T-cell (primary cell): ENCODE data around the gene TLE1. TPM values are rescaled to one million over a fixed set of nuclear protein-coding genes. Genes with fewer than 3 reads are reported as not detected.
"Not testable (repeated sequence)": the region's sequence is repeated elsewhere in the genome, so short reads cannot be mapped to it uniquely, and the experiment has no call there.

Source experiments
- ATAC-seq, 4 experiments: fragments of 200-7000 bp in 3 of 4; fragments of 150-1000 bp in 1 of 4; cut with Tn5 transposase; replicated peaks in 1 of 4; 1 replicate in 3 of 4; 2 replicates in 1 of 4; pipeline ENCODE4 v1.10.0; 2021; ENCODE audit warnings: moderate library complexity in 3 of 4, mild to moderate bottlenecking in 2 of 4, moderate number of reproducible peaks in 1 of 4
- CTCF ChIA-PET, 2 donors: fragments of 300-600 bp; sonication (Branson Sonifier 250); formaldehyde crosslinking; loops; one replicate each; lab custom pipeline; 2022; ENCODE audit warnings: antibody characterized with exemption in 2 of 2; lab: Charles Lee
- POLR2A ChIA-PET, 2 donors: fragments of 300-600 bp; sonication (Branson Sonifier 250); formaldehyde crosslinking; loops; one replicate each; lab custom pipeline; 2022; ENCODE audit warnings: antibody characterized with exemption in 2 of 2; lab: Charles Lee
- DNase-seq, 35 experiments: peaks; one replicate each; pipeline versions ENCODE4 v3.0.0 to v3.0.0-alpha.2; 2013 to 2023
- H3K27ac ChIP-seq: one replicate; pipeline ENCODE4 v1.5.1; 2013; ENCODE audit warnings: low read length
- H3K27me3 ChIP-seq, 2 experiments: replicated peaks in 1 of 2; 1 replicate in 1 of 2; 2 replicates in 1 of 2; pipeline versions ENCODE4 v1.6.1 to v1.7.0; 2013; ENCODE audit warnings: low read length in 1 of 2, mixed read lengths in 1 of 2; ENCODE audit not compliant: control insufficient read depth in 2 of 2, insufficient read depth in 2 of 2; ENCODE audit errors: extremely low read depth in 1 of 2
- H3K36me3 ChIP-seq, 2 donors: 1 replicate in 1 of 2; 2 replicates in 1 of 2; pipeline versions ENCODE4 v1.6.1 to v1.7.0; 2013; ENCODE audit warnings: low read length in 1 of 2; ENCODE audit not compliant: control insufficient read depth in 2 of 2, insufficient read depth in 1 of 2; ENCODE audit errors: extremely low read depth in 1 of 2
- H3K4me1 ChIP-seq, 2 experiments: 1 replicate in 1 of 2; 2 replicates in 1 of 2; pipeline versions ENCODE4 v1.6.1 to v1.7.0; 2013; ENCODE audit warnings: low read length in 2 of 2, mixed read lengths in 1 of 2; ENCODE audit not compliant: insufficient read depth in 2 of 2, control insufficient read depth in 1 of 2; ENCODE audit errors: extremely low read depth in 1 of 2
- H3K4me3 ChIP-seq, 2 donors: 1 replicate in 1 of 2; 2 replicates in 1 of 2; pipeline versions ENCODE4 v1.5.1 to v1.7.0; 2013; ENCODE audit warnings: mild to moderate bottlenecking in 2 of 2, low read length in 1 of 2, moderate library complexity in 1 of 2; ENCODE audit not compliant: control insufficient read depth in 1 of 2; ENCODE audit errors: extremely low read depth in 1 of 2
- H3K9me3 ChIP-seq: 2 replicates; pipeline ENCODE4 v1.7.0; 2013
- H3K27ac Mint-ChIP-seq, 2 donors: one replicate each; pipeline ENCODE4 v1.8.0; 2020 to 2021; ENCODE audit warnings: mild to moderate bottlenecking in 2 of 2, mixed read lengths in 2 of 2
- H3K27me3 Mint-ChIP-seq, 2 donors: one replicate each; pipeline ENCODE4 v1.8.0; 2021 to 2022; ENCODE audit warnings: mixed read lengths in 2 of 2
- H3K36me3 Mint-ChIP-seq: one replicate; pipeline ENCODE4 v1.8.0; 2021; ENCODE audit warnings: mixed read lengths
- H3K4me1 Mint-ChIP-seq, 3 donors: one replicate each; pipeline ENCODE4 v1.8.0; 2020 to 2022; ENCODE audit warnings: mixed read lengths in 3 of 3, mild to moderate bottlenecking in 1 of 3
- H3K4me3 Mint-ChIP-seq, 3 donors: one replicate each; pipeline ENCODE4 v1.8.0; 2020 to 2022; ENCODE audit warnings: mild to moderate bottlenecking in 3 of 3, mixed read lengths in 3 of 3, moderate library complexity in 3 of 3
- H3K9me3 Mint-ChIP-seq, 3 donors: one replicate each; pipeline ENCODE4 v1.8.0; 2020 to 2022; ENCODE audit warnings: mixed read lengths in 3 of 3
- WGBS: methylation state at CpG from one replicate; pipeline ENCODE4 v1.1.5; 2013; ENCODE audit warnings: missing lambda C conversion rate; ENCODE audit not compliant: insufficient coverage; 5-methylcytosine and 5-hydroxymethylcytosine counted together
- total RNA-seq, 35 experiments: library from RNA in 6 of 35; stranded (reverse) in 6 of 35; fragments of 120-200 nt in 1 of 35; gene quantifications; one replicate each; pipeline versions ENCODE4 v1.2.1 to v1.2.4 and lab custom pipeline; 2013 to 2026

The TLE1 gene
- total RNA-seq, 5 donors from 2014 or later (not counting 1 experiment from before 2014, with no cell fraction given), result 1.3 to 3.5 (median 2.8) TPM

- WGBS, result no CpG with 5 or more reads among the region's 2 CpGs
- no peaks in the 10 kb centered on the region for H3K9me3 Mint-ChIP-seq
- H3K27me3 Mint-ChIP-seq, result no peaks in the 10 kb centered on the region
- Histone ChIP-seq H3K27ac (no peak overlapping the region), H3K9me3 (no peaks in the 10 kb centered on the region), H3K4me1 (no peaks in the 10 kb centered on the region), H3K36me3 (no peaks in the 10 kb centered on the region), H3K27me3 (no peaks in the 10 kb centered on the region), H3K4me3 (no peak overlapping the region)
- H3K36me3 Mint-ChIP-seq, result no peaks in the 10 kb centered on the region
- no peaks in the 10 kb centered on the region for H3K4me1 Mint-ChIP-seq
- CTCF ChIA-PET, result no interaction called here
- POLR2A ChIA-PET, result no interaction called here
- H3K27ac Mint-ChIP-seq, result no peak overlapping the region
- DNase-seq (no peak), ATAC-seq (no peak)
- H3K4me3 Mint-ChIP-seq, result no peak overlapping the region
Measured at GRCh38 chr9:81705578-81705977, 16.2 kb upstream of the TLE1 start.

DNA sequence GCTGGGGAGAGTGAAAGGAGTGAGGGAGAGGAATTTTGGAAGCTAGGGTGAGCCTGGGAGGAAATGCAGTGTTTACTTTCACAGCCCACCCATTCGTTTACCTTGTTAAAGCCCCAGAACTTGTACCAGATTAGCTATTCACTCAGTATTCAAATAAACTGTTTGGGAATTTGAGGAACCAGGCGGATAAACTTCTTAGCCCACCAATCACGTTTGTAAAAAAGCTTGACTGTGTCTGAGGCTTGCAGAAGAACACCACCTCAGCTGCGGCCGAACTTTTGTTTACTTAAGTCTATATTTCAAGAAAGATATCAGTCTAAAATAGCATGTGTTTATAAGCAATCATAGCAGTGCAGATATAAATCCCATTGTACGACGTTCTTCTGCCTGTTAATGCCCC lies 5.2 kb upstream of the TLE1 start:
- DNase-seq (no peak), ATAC-seq (no peak)
- Histone ChIP-seq H3K36me3 (no peaks in the 10 kb centered on the region), H3K27me3 (peaks cover 2 to 4% of the 10 kb centered on the region in 2 experiments), H3K27ac (no peak overlapping the region), H3K9me3 (no peaks in the 10 kb centered on the region), H3K4me1 (peaks cover 3 to 4% of the 10 kb centered on the region in 2 experiments), H3K4me3 (no peak overlapping the region)
- H3K9me3 Mint-ChIP-seq, result no peaks in the 10 kb centered on the region
- no peak overlapping the region for H3K27ac Mint-ChIP-seq
- peaks cover 0 to 10% of the 10 kb centered on the region in 2 donors for H3K27me3 Mint-ChIP-seq
- WGBS, result no CpG with 5 or more reads among the region's 7 CpGs
- ChIA-PET CTCF (no interaction called here), POLR2A (no interaction called here)
- peaks cover 0 to 9% (median 8%) of the 10 kb centered on the region in 3 donors for H3K4me1 Mint-ChIP-seq
- H3K36me3 Mint-ChIP-seq, result no peaks in the 10 kb centered on the region
- no peak overlapping the region for H3K4me3 Mint-ChIP-seq

- WGBS, result 83% methylated on average over 1 of the region's 6 CpGs
- H3K27me3 ChIP-seq, result peaks cover 2 to 5% of the 10 kb centered on the region in 2 experiments
- Mint-ChIP-seq H3K36me3 (no peaks in the 10 kb centered on the region), H3K4me3 (no peak overlapping the region), H3K9me3 (no peaks in the 10 kb centered on the region), H3K4me1 (peaks cover 0 to 11% (median 10%) of the 10 kb centered on the region in 3 donors), H3K27me3 (peaks cover 0 to 12% of the 10 kb centered on the region in 2 donors), H3K27ac (no peak overlapping the region)
- H3K4me1 ChIP-seq, result peaks cover 6% of the 10 kb centered on the region in 2 experiments
- DNase-seq, result no peak
- ChIA-PET CTCF (no interaction called here), POLR2A (no interaction called here)
- H3K36me3 ChIP-seq, result no peaks in the 10 kb centered on the region
- ATAC-seq, result no peak
- no peak overlapping the region for H3K27ac ChIP-seq
- no peak overlapping the region for H3K4me3 ChIP-seq
- no peaks in the 10 kb centered on the region for H3K9me3 ChIP-seq
Measured at GRCh38 chr9:81693671-81694378, 4.5 kb upstream of the TLE1 start.

DNA sequence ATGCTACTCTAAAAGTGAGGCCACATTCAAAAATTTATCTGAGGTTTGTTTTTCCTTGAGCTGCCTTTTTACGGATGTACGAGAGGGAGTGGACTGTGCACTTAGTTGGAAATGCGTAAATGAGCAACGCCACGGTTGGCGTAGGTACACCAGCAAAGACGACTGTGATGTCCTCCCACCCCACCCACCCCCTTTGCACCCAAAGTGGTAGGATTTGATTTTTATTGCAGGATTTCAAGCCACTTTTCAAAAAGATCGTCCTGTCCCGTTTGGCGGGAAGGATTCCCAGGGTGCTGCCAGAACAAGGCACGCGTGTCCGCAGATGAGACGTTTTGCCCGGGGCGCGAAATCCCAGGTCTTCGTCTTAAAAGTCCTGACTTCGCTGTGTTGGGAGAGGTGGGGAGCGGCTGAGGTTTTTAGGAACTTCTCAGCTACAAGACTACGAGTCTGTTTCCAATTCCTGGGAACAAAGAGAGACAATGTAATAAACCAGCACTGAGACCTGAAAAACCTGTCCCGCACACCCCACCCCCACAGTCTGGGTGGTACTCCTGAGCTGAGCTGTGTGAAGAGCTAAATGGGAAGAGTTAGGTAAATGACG lies 1.0 kb upstream of the TLE1 start:
- WGBS, result 42% methylated on average over 9 of the region's 23 CpGs
- no peak overlapping the region for H3K27ac Mint-ChIP-seq
- H3K9me3 Mint-ChIP-seq, result no peaks in the 10 kb centered on the region
- ATAC-seq, result peak in 1 of 4 experiments; percentile 25
- no peaks in the 10 kb centered on the region for H3K36me3 Mint-ChIP-seq
- peak in 2 of 35 experiments; percentile 0 to 21 for DNase-seq
- H3K4me1 Mint-ChIP-seq, result peaks cover 0 to 24% (median 18%) of the 10 kb centered on the region in 3 donors
- ChIA-PET CTCF (no interaction called here), POLR2A (interaction anchor here in 1 of 2 donors (0.8 kb wide), 1 partner anchor 168 kb away, joined by 3 read pairs; no protein-coding TSS in a partner anchor)
- H3K27ac ChIP-seq, result no peak overlapping the region
- H3K4me3 Mint-ChIP-seq, result peak overlapping the region; percentile 85 to 88 (median 87)
- H3K4me1 ChIP-seq, result peaks cover 8 to 22% of the 10 kb centered on the region in 2 experiments
- peak overlapping the region; percentile 66 to 79 for H3K4me3 ChIP-seq
- H3K36me3 ChIP-seq, result no peaks in the 10 kb centered on the region
- H3K27me3 Mint-ChIP-seq, result peaks cover 0 to 20% of the 10 kb centered on the region in 2 donors
- no peaks in the 10 kb centered on the region for H3K9me3 ChIP-seq
- peaks cover 7 to 21% of the 10 kb centered on the region in 2 experiments for H3K27me3 ChIP-seq

DNA sequence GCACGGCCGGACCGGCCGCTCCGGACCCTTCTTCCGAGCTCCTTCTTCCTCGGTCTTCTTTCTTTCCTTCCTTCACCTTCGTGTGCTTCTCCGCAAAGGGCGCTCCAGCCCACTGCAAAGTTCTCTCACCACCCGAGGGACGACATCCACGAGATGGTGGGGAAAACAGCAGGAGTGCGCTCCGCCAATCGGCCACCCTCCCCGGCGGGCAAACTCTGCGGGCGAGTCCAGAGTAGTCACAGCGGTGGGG lies 329 bp downstream of the TLE1 start:
- peak in 1 of 35 experiments; percentile 9 for DNase-seq
- Histone ChIP-seq H3K4me1 (peaks cover 8 to 22% of the 10 kb centered on the region in 2 experiments), H3K27me3 (peaks cover 7 to 21% of the 10 kb centered on the region in 2 experiments), H3K4me3 (peak overlapping the region; percentile 45 to 64)
- ATAC-seq, H3K36me3 ChIP-seq, POLR2A ChIA-PET, H3K9me3 ChIP-seq, H3K9me3 Mint-ChIP-seq, H3K27ac Mint-ChIP-seq, H3K27ac ChIP-seq, H3K36me3 Mint-ChIP-seq: not testable (repeated sequence)
- H3K4me3 Mint-ChIP-seq, result peak overlapping the region; percentile 80 to 88 (median 82)
- peaks cover 0 to 24% (median 18%) of the 10 kb centered on the region in 3 donors for H3K4me1 Mint-ChIP-seq
- CTCF ChIA-PET, result interaction anchor here in 1 of 2 donors (0.6 kb wide), 1 partner anchor 45 kb away, joined by 3 read pairs; no protein-coding TSS in a partner anchor
- H3K27me3 Mint-ChIP-seq, result peaks cover 0 to 20% of the 10 kb centered on the region in 2 donors
- WGBS, result 3% methylated on average over 14 of the region's 21 CpGs

DNA sequence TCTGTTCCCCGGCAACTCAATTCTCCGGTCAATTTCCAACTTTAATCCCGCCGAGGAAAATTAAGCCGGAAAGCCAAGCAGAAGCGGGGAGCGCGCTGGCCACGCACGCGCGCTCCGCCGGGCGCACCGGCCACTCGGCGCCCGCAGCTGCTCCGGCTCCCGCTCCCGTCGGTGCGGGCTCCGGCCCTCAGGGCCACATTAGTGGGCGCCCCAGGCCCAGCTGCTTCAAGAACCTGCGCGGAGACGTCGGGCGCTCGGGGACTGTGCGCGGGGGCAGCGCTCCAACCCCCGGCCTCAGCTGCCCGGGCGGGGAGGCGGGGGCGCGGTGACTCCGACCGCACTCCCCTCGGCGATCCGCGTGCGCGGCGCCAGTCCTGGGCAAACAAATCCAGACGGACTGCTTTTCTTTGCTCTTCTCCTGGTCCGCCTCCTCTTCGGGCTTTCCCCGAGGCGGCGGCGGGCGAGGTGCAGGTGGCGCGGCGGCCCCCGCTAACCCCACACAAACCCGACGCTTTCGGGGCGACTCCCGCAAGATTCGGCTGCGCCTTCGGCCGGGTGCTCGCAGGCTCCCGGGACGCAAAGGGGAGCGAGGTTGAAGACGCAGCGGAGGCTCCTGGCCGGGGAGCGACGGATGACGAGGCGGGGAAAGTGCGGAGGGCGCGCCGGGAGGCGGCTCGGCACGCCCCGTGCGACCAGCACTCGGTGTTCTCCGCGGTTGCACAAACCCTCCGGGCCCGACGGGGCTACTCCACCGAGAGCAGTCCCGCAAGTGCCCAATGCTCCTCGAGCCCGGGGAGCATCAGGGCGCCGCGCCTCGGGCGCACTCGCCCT lies 870 bp downstream of the TLE1 start:
- H3K9me3 Mint-ChIP-seq, H3K9me3 ChIP-seq, H3K36me3 ChIP-seq, H3K27ac Mint-ChIP-seq, H3K36me3 Mint-ChIP-seq, CTCF ChIA-PET, H3K27ac ChIP-seq, POLR2A ChIA-PET: not testable (repeated sequence)
- Histone ChIP-seq H3K4me3 (peak overlapping the region; percentile 45 to 64), H3K4me1 (peaks cover 8 to 22% of the 10 kb centered on the region in 2 experiments), H3K27me3 (peaks cover 7 to 21% of the 10 kb centered on the region in 2 experiments)
- 3% methylated on average over 101 of the region's 107 CpGs for WGBS
- DNase-seq, result peak in 10 of 35 experiments; percentile 10 to 34 (median 14)
- Mint-ChIP-seq H3K27me3 (peaks cover 0 to 20% of the 10 kb centered on the region in 2 donors), H3K4me3 (peak overlapping the region; percentile 80 to 88 (median 82)), H3K4me1 (peaks cover 0 to 24% (median 18%) of the 10 kb centered on the region in 3 donors)
- peak in 2 of 4 experiments; percentile 9 to 21 for ATAC-seq
